DOHH2 (cell line): Measurements from ENCODE around the gene VDAC2.
A peak's percentile ranks its signal among the peaks of the same experiment; 100 is the strongest.

Source experiments
- CTCF ChIP-seq: fragments of 200-600 bp; sonication (generic); IDR thresholded peaks from one replicate; pipeline ENCODE4 v1.5.1; 2014; ENCODE audit warnings: antibody characterized with exemption, mild to moderate bottlenecking, low read depth, low read length; ENCODE audit not compliant: poor library complexity, severe bottlenecking
- EZH2phosphoT487 ChIP-seq: fragments of 200-600 bp; sonication (generic); IDR thresholded peaks from 2 replicates; pipeline ENCODE4 v1.6.1; 2017; ENCODE audit warnings: borderline replicate concordance, mild to moderate bottlenecking, antibody characterized with exemption, low read length, moderate library complexity, mixed read lengths

- TF ChIP-seq CTCF (peak; percentile 97), EZH2phosphoT487 (no peak)
These were observed 20.0 kb downstream of the VDAC2 start for GRCh38 chr10:75230600-75231038.
